HG03520 (cell line): ENCODE data around the gene EIF3F.

Experiments
- ATAC-seq: cut with Tn5 transposase; IDR thresholded peaks from one replicate; pipeline ENCODE4 v1.9.1; 2021; ENCODE audit warnings: mild to moderate bottlenecking, moderate library complexity; ENCODE audit not compliant: unreplicated experiment

The EIF3F gene

GRCh38 chr11:8038811-8039529 lies 51.8 kb downstream of the EIF3F start:
- ATAC-seq = no peak

DNA sequence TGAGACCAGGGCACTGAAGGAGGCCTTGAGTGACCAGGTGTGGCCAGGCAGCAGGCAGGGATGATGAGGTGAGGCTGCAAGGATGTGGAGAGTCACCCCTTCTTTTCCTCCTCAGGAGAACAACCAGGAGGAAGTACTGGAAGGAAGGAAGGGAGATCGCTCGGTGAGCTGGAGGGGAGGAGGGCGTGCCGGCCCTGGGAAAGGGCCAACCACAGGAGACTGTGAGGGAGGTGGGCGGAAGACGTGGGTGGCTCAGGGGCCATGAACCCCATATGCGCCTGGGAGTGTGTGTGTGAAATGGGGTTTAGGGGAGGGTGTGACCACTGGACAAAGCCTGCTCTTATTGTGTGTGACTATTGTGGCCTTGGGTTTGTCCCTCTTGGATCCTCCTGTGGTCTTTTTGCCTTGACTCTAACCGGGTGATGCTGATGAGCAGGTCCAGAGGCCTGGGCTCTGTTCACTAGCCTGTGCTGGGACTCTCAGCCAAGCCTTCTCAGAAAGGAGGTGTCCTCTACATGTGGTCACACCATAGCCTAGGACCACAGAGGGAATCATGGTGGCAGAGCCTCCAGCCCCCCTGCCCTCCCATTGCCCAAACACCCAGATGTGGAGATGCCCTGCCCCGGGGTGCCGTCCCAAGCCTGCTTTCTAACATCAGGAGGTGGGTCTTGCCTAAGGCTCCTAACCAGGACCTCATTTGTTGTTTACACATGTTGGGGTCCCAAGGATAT lies 52.6 kb downstream of the EIF3F start:
- no peak for ATAC-seq

DNA sequence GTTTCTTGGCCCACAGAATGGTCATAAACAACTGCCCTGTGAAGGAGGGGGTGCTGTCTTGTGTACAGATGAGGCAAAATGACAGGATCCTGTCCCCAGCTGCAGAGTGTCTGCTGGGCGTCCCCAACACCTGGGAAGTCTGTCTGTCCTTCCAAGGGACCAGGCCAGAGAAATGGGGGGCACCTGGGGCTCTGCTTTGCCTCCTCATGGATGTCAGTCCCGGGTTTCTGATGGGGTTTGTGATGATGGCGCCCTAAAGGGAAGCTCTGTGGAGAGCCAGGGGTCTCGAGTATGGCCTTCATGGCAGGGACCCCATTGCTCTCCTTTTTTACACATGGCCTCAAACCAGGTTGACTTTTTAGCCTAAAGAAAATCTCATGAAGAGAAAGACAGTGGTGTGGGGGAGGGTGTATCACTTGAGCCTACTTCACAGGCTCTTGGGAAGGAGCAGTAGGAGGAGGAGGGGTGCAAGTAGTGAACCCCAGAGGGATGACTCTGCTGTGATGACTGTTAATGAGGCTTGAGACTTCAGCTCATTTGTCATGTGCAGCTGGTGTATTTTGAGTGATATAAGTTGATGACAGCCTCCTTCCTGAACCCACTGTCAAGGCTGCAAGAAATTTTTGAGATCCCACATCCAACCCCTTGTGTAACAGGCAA lies 53.3 kb downstream of the EIF3F start:
- ATAC-seq = no peak

DNA sequence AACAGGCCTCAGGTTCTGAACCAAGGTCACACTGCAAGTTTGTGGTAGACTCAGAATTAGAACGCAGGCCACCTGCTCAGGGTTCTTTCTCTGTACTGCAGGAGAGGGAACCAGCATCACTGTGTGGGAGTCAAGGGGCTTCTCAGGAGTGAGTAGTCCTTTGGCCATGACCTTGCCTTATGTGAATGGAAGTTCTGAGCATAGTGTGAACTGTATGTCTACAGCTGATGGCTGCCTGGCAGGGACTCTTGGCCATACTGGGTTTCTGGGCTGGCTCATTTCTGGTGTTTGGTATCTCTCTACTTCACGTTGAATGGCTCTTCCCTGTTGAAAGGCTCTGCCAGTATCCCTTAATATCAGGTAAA lies 53.8 kb downstream of the EIF3F start:
- no peak for ATAC-seq

GRCh38 chr11:8041576-8041975 lies 54.4 kb downstream of the EIF3F start:
- no peak for ATAC-seq

GRCh38 chr11:8043756-8044155 lies 56.6 kb downstream of the EIF3F start:
- no peak for ATAC-seq

- no peak for ATAC-seq
These were observed 58.7 kb downstream of the EIF3F start for GRCh38 chr11:8045839-8046238.

DNA sequence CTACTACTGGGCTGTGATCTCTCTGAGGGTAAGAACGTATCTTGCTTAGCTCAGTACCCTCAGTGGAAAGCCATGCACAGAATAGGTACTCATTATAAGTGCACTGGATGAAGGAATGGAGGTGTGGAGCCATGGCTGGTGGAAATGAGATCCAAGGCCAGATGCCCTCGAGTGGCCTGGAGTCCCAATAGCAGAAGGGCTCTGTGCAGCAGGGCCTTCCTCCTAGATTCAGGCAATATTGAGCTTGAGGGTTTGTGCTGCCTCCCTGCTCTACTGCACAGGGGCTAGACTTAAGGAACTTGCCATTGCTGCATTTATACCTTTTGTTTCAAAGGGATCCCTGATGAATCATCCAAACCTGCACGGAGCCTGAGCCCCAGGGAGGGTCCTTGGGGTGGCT lies 60.2 kb downstream of the EIF3F start:
- no peak for ATAC-seq

DNA sequence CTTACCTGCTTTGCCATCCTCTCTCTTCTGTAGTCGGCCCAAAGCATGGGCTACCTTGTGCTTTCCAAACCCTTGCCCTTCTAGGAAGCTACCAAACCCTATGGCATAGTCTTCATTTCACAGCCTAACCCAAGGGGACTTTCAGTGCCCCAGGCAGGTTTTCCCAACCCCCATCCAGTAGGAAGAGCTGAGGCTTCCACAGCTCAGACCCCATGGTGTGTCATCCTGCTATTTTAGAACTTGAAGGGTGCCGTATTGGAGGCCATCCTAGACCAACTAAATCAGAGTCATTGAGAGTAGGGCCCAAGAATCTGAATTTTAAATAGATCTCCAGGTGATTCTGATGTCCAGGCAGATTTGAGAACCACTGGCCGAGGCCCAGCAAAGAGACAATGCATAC lies 61.9 kb downstream of the EIF3F start:
- ATAC-seq = no peak
